H1 (cell line): ENCODE data around the gene ESYT2. TPM values are rescaled to one million over a fixed set of nuclear protein-coding genes. Genes with fewer than 3 reads are reported as not detected.

ENCODE experiments used
- CHD2 ChIP-seq: IDR thresholded peaks from 2 replicates; pipeline ENCODE4 v1.6.1; 2012; ENCODE audit warnings: low read length, improper control_type of control experiment
- CHD7 ChIP-seq: fragments of 300-600 bp; sonication (generic); IDR thresholded peaks from 2 replicates; pipeline ENCODE4 v1.7.1; 2012; ENCODE audit warnings: low read length, moderate library complexity, mild to moderate bottlenecking, inconsistent platforms; ENCODE audit not compliant: insufficient replicate concordance
- CREB1 ChIP-seq: IDR thresholded peaks from 2 replicates; pipeline ENCODE4 v1.6.1; 2012; ENCODE audit warnings: inconsistent platforms
- JUND ChIP-seq: IDR thresholded peaks from 2 replicates; pipeline ENCODE4 v1.6.1; 2011; ENCODE audit warnings: mild to moderate bottlenecking, improper control_type of control experiment, low read length
- KDM4A ChIP-seq: IDR thresholded peaks from one replicate; pipeline ENCODE4 v1.7.1; 2012; ENCODE audit warnings: low read depth, mild to moderate bottlenecking, moderate library complexity, low read length, inconsistent platforms; ENCODE audit not compliant: severe bottlenecking
- KDM5A ChIP-seq: fragments of 200-600 bp; IDR thresholded peaks from 2 replicates; pipeline ENCODE4 v1.7.1; 2012; ENCODE audit warnings: mild to moderate bottlenecking, low read length, inconsistent platforms, mixed read lengths
- RBBP5 ChIP-seq: IDR thresholded peaks from 2 replicates; pipeline ENCODE4 v1.7.1; 2012; ENCODE audit warnings: low read depth, mild to moderate bottlenecking, inconsistent platforms, low read length, moderate library complexity, borderline replicate concordance
- RFX5 ChIP-seq: IDR thresholded peaks from 2 replicates; pipeline ENCODE4 v1.6.1; 2011; ENCODE audit warnings: low read depth, low read length, improper control_type of control experiment, borderline replicate concordance
- SAP30 ChIP-seq: fragments of 300-600 bp; sonication (generic); IDR thresholded peaks from 2 replicates; pipeline ENCODE4 v1.7.1; 2012; ENCODE audit warnings: low read length, moderate library complexity, mild to moderate bottlenecking, inconsistent platforms; ENCODE audit not compliant: insufficient read depth, insufficient replicate concordance
- SP2 ChIP-seq: IDR thresholded peaks from 2 replicates; pipeline ENCODE4 v1.6.1; 2012; ENCODE audit warnings: mild to moderate bottlenecking, low read length, inconsistent platforms
- polyA plus RNA-seq, 7 experiments: library from polyadenylated mRNA; depleted of rRNA in 3 of 7; stranded (reverse) in 5 of 7; unstranded in 2 of 7; fragments of >200 nt in 5 of 7; fragments of 200-250 nt in 2 of 7; gene quantifications; 1 replicate in 5 of 7; 2 replicates in 1 of 7; 4 replicates in 1 of 7; pipeline versions ENCODE4 v1.2.1 to v1.2.3, GENCODE V29; 2011 to 2013; ENCODE audit warnings: missing spikeins in 2 of 7, mixed read lengths in 2 of 7
- total RNA-seq: library from RNA; stranded (reverse); fragmentation: NEBNext Ultra II Directional; extraction: Animal tissue kit (Norgen Biotek cat#: 25700); gene quantifications from 2 replicates; pipeline ENCODE4 v1.2.1, GENCODE V29; 2021
- TF ChIP-seq, protein P1 (sequence below): IDR thresholded peaks from 2 replicates; pipeline ENCODE4 v1.6.1; 2011; ENCODE audit warnings: low read depth, mild to moderate bottlenecking, low read length; ENCODE audit not compliant: insufficient read depth

The ESYT2 gene
- total and polyA plus RNA-seq, 2 of the 8 experiments (the other 6 are each of a cell fraction or from before 2014, with no cell fraction given) = 27.0 to 37.5 TPM

GRCh38 chr7:158798741-158799140 is 30.6 kb downstream of the ESYT2 start (continued):
- TF ChIP-seq CHD7 (no peak), KDM5A (no peak), KDM4A (no peak), SAP30 (no peak), RFX5 (no peak), CHD2 (no peak), SP2 (no peak), RBBP5 (no peak), CREB1 (no peak), JUND (no peak)
- TF ChIP-seq, protein P1, sequence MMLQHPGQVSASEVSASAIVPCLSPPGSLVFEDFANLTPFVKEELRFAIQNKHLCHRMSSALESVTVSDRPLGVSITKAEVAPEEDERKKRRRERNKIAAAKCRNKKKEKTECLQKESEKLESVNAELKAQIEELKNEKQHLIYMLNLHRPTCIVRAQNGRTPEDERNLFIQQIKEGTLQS = no peak
